ENCODE data around the gene DAO.
A peak's percentile ranks its signal among the peaks of the same experiment; 100 is the strongest.

DAO gene

DNA sequence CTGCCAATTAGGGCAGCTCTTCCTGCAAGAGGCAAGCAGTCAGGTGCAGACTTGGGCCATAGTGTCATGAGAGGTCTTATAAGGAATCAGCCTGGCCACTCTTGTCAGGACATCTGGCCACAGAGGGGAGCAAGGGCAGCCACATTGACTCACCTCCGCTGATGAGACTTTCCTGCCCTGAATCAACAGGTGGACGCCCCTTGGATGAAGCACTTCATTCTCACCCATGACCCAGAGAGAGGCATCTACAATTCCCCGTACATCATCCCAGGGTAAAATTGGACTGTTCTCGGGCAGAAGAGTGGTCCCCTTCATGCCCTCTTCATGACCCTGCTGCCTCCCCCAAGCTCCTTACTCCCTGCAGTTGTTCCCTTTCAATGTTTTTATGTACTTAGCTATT, 16.9 kb downstream of the DAO start:
- TF ChIP-seq, protein P1, sequence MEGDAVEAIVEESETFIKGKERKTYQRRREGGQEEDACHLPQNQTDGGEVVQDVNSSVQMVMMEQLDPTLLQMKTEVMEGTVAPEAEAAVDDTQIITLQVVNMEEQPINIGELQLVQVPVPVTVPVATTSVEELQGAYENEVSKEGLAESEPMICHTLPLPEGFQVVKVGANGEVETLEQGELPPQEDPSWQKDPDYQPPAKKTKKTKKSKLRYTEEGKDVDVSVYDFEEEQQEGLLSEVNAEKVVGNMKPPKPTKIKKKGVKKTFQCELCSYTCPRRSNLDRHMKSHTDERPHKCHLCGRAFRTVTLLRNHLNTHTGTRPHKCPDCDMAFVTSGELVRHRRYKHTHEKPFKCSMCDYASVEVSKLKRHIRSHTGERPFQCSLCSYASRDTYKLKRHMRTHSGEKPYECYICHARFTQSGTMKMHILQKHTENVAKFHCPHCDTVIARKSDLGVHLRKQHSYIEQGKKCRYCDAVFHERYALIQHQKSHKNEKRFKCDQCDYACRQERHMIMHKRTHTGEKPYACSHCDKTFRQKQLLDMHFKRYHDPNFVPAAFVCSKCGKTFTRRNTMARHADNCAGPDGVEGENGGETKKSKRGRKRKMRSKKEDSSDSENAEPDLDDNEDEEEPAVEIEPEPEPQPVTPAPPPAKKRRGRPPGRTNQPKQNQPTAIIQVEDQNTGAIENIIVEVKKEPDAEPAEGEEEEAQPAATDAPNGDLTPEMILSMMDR (conservative IDR thresholded peaks at IDR 0.05), result no peak
- no peak overlapping the region for H3K27ac ChIP-seq

DNA sequence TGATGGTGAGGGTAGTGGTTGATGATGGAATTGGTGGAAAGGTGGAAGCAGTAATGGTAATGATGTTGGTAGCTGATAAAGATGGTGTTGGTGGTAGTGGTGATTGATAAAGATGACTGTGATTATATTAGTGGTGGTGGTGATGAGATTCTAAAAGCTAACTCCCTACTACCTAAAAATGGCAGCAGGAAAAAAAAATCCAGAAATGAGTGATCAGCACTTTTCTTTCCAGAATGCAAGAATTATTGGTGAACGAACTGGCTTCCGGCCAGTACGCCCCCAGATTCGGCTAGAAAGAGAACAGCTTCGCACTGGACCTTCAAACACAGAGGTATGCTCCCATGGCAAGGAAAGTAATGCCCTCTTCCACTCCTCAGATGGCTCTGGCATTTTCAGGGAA, 19.3 kb downstream of the DAO start:
- TF ChIP-seq, protein P1 (conservative IDR thresholded peaks at IDR 0.05), result no peak

DNA sequence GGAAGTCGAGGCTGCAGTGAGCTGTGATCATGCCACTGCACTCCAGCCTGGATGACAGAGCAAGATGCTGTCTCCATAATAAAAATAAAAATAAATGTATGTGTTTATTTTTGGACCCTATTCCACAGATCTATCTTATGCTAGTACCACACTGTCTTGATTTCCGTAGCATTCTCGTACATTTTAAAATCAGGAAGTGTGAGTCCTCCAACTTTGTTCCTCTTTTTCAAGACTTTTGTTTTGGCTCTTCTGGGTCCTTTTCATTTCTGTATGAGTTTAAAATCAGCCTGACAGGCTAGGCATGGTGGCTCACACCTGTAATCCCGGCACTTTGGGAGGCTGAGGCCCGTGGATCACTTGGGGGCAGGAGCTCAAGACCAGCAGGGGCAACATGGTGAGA, 25.8 kb downstream of the DAO start:
- TF ChIP-seq, protein P1 (conservative IDR thresholded peaks at IDR 0.05), result no peak
- H3K27ac ChIP-seq, result no peak overlapping the region

More for the DNA sequence above, 19.3 kb downstream of the DAO start:
- no peak overlapping the region for H3K27ac ChIP-seq

DNA sequence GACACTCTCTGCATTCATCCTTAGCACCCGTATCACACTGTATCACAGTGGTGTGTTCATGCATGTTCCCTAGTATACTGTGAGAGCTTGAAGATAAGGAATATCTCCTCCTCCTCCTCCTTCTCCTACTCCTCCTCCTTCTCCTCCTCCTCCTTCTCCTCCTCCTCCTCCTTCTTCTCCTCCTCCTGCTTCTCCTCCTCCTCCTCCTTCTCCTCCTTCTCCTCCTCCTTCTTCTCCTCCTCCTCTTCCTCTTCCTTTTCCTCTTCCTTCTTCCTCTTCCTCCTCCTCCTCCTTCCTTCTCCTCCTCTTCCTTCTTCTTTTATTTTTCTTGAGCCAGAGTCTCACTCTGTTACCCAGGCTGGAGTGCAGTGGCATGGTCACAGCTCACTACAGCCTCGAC, 27.1 kb downstream of the DAO start:
- no peak overlapping the region for H3K27ac ChIP-seq
- TF ChIP-seq, protein P1 (conservative IDR thresholded peaks at IDR 0.05), result no peak

DNA sequence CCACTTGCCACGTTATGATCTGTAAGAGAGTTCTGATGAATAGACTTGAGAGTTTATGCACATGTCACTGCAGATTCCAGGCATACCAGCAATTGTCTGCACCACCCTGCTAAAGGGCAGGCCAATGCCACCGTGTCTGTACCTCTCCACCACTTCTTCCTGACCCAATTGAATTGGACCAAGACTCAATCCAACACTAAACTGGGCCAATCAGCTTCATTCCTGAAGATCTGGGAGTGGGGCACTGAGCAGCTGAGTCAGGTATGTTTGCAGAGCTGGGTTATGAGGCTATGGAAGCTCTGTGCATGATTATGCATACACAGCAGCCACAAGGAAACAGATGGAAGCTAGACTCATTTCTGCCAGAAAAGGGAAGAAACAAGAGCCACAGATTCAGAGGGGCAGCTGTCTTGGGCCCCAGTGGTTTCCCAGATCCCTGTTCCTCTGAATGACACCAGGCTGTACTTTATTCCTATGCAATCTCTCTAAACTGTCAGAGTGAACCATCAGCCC, 28.0 kb downstream of the DAO start:
- H3K27ac ChIP-seq, result no peak overlapping the region
- TF ChIP-seq, protein P1 (conservative IDR thresholded peaks at IDR 0.05), result no peak

DNA sequence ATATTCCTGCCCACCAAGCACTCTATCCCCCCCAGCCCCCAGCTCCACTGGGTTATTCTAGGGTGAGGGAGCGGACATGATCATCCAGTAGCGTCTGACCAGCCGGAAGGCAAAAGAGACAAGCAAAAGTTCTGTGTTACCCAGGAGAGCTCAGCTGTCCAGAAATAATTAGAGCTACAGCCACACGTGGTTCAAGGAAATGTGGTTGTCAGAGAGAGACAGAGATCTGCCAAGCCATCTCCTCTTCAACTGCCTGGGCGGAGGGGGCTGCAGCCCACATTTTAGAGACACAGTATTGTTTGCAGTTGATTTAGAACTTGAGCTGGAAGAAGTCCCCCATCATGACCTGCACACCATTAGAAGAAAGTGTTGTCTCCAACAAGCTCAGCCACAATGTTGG, 30.4 kb downstream of the DAO start:
- no peak overlapping the region for H3K27ac ChIP-seq
- TF ChIP-seq, protein P1 (conservative IDR thresholded peaks at IDR 0.05), result no peak

DNA sequence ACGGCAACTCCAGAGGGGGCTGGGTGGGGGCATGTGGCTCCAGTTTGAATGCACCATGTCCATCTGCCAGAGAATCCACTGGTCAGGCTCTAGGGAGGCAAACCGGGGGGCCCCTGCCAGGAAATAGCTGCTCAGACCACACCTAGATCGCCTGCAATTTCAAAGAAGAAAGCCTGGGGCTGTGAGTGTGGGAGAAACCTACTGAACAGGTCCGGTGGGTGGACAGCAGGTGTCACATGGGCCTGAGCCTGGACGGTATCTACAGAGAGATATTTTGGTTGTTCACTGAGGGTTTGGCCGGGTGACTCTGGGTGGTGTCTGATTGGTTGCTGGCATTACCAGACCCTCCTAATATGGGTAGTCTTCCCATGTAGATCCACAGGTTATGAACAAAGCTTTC, 32.0 kb downstream of the DAO start:
- peak overlapping the region; percentile 21; the same call in 1 of the 2 replicates for H3K27ac ChIP-seq
- TF ChIP-seq, protein P1 (conservative IDR thresholded peaks at IDR 0.05), result no peak

All from VCaP (cell line).